HL-60 (cell line): Measurements from ENCODE around the gene PTCHD1.

Experiments used
- DNase-seq, 2 experiments: peaks; one replicate each; pipeline ENCODE4 v3.0.0-alpha.2; 2010 to 2020; ENCODE audit warnings: low read depth in 1 of 2, low spot score in 1 of 2
- H3K27ac ChIP-seq: fragments of 250-450 bp; sonication (Bioruptor Pico); replicated peaks from 2 replicates; pipeline ENCODE4 v1.5.1; 2020; ENCODE audit warnings: mild to moderate bottlenecking, moderate library complexity
- H3K27me3 ChIP-seq: fragments of 250-450 bp; sonication (Bioruptor Pico); 2 replicates; pipeline ENCODE4 v1.5.1; 2021; ENCODE audit warnings: mild to moderate bottlenecking, moderate library complexity; ENCODE audit not compliant: insufficient read depth, poor library complexity, severe bottlenecking
- H3K4me3 ChIP-seq: replicated peaks from 2 replicates; pipeline ENCODE4 v1.5.1; 2011; ENCODE audit warnings: mild to moderate bottlenecking, control low read depth, low read length; ENCODE audit not compliant: insufficient read depth
- GABPA ChIP-seq: IDR thresholded peaks from 2 replicates; pipeline ENCODE4 v1.6.1; 2012; ENCODE audit warnings: low read depth
- POLR2AphosphoS5 ChIP-seq: IDR thresholded peaks from 2 replicates; pipeline ENCODE4 v1.6.1; 2012; ENCODE audit warnings: low read depth
- SPI1 ChIP-seq: IDR thresholded peaks from 2 replicates; pipeline ENCODE4 v1.6.1; 2012; ENCODE audit warnings: low read depth, mild to moderate bottlenecking, borderline replicate concordance
- TF ChIP-seq, protein P1 (sequence below): IDR thresholded peaks from one replicate; pipeline ENCODE4 v1.5.1; 2011; ENCODE audit warnings: low read length, control low read depth, inconsistent platforms; ENCODE audit not compliant: insufficient read depth
- TF ChIP-seq, protein P2 (sequence below): IDR thresholded peaks from 2 replicates; pipeline ENCODE4 v1.6.1; 2012; ENCODE audit warnings: low read depth; ENCODE audit not compliant: insufficient replicate concordance

PTCHD1 gene

DNA sequence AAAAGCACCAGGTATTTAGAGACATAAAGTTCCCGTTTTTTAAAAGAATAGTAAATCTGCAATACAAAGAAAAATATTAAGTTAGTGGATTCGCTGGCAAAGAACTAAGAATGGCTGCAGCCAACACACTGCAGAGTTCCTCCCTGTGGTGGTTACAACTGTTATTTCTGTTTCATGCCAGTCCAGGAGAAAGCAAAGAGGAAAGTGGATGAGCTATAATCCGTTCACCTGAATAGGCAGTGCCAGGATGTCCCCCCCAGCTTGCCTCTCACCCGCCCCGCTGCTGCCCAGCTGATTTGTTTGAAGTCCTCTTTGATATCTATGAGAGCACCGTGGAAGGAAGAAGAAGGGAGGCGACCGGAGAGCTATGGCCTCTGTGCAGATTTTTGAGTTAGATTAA is 63.9 kb downstream of the PTCHD1 start:
- H3K4me3 ChIP-seq, result no peak overlapping the region
- TF ChIP-seq GABPA, result no peak
- TF ChIP-seq, protein P1, sequence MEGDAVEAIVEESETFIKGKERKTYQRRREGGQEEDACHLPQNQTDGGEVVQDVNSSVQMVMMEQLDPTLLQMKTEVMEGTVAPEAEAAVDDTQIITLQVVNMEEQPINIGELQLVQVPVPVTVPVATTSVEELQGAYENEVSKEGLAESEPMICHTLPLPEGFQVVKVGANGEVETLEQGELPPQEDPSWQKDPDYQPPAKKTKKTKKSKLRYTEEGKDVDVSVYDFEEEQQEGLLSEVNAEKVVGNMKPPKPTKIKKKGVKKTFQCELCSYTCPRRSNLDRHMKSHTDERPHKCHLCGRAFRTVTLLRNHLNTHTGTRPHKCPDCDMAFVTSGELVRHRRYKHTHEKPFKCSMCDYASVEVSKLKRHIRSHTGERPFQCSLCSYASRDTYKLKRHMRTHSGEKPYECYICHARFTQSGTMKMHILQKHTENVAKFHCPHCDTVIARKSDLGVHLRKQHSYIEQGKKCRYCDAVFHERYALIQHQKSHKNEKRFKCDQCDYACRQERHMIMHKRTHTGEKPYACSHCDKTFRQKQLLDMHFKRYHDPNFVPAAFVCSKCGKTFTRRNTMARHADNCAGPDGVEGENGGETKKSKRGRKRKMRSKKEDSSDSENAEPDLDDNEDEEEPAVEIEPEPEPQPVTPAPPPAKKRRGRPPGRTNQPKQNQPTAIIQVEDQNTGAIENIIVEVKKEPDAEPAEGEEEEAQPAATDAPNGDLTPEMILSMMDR, result no peak
- no peak for TF ChIP-seq POLR2AphosphoS5
- TF ChIP-seq, protein P2, sequence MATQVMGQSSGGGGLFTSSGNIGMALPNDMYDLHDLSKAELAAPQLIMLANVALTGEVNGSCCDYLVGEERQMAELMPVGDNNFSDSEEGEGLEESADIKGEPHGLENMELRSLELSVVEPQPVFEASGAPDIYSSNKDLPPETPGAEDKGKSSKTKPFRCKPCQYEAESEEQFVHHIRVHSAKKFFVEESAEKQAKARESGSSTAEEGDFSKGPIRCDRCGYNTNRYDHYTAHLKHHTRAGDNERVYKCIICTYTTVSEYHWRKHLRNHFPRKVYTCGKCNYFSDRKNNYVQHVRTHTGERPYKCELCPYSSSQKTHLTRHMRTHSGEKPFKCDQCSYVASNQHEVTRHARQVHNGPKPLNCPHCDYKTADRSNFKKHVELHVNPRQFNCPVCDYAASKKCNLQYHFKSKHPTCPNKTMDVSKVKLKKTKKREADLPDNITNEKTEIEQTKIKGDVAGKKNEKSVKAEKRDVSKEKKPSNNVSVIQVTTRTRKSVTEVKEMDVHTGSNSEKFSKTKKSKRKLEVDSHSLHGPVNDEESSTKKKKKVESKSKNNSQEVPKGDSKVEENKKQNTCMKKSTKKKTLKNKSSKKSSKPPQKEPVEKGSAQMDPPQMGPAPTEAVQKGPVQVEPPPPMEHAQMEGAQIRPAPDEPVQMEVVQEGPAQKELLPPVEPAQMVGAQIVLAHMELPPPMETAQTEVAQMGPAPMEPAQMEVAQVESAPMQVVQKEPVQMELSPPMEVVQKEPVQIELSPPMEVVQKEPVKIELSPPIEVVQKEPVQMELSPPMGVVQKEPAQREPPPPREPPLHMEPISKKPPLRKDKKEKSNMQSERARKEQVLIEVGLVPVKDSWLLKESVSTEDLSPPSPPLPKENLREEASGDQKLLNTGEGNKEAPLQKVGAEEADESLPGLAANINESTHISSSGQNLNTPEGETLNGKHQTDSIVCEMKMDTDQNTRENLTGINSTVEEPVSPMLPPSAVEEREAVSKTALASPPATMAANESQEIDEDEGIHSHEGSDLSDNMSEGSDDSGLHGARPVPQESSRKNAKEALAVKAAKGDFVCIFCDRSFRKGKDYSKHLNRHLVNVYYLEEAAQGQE, result no peak
- TF ChIP-seq SPI1, result no peak
- no peak overlapping the region for H3K27ac ChIP-seq
- no peak for DNase-seq
- no peaks in the 10 kb centered on the region for H3K27me3 ChIP-seq

DNA sequence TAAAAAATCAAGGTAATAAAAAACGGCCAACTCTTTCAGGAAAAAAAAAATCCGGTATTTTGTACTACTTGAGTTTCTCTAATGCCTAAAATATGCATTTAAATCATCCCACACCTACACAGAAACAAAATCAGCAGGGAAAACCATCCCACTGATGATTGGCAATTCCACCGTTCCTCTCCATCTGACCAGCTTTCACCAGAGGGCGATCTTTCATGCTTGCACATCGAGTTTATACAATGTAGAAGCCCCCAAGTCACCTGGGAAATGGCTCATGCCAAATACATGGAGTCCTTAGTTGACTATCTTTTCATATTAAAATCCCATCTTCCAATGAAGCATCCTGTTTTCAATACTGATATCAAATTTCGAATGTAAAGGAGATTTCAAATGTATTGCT is 69.2 kb downstream of the PTCHD1 start:
- Histone ChIP-seq H3K27ac (no peak overlapping the region), H3K4me3 (no peak overlapping the region), H3K27me3 (no peaks in the 10 kb centered on the region)
- TF ChIP-seq GABPA (no peak), POLR2AphosphoS5 (no peak), SPI1 (no peak)
- TF ChIP-seq, protein P1, result no peak
- TF ChIP-seq, protein P2, result no peak
- no peak for DNase-seq

DNA sequence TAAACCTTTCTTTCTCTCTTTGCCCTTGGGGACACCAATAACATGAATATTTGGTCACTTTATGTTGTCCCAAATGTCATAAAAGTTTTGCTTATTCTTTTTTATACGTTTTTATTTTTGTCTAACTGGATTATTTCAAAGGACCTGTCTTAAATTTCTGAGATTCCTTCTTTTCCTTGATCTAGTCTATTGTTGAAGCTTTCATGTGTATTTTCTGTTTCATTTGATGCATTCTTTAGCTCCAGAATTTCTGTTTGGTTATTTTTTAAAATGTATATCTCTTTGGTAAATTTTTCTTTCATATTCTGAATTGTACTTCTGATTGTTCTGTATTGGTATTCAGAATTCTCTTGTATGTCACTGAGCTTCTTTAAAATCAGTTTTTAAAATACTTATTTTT is 88.3 kb downstream of the PTCHD1 start:
- DNase-seq, result no peak
- TF ChIP-seq, protein P2, result no peak
- TF ChIP-seq GABPA (no peak), SPI1 (no peak), POLR2AphosphoS5 (no peak)
- TF ChIP-seq, protein P1, result no peak
- Histone ChIP-seq H3K4me3 (no peak overlapping the region), H3K27me3 (no peaks in the 10 kb centered on the region), H3K27ac (no peak overlapping the region)
